HL-60 (cell line): ENCODE results near the gene GALNT9.
"Not testable (repeated sequence)": the region's sequence is repeated elsewhere in the genome, so short reads cannot be mapped to it uniquely, and the experiment has no call there.

Experiments used
- POLR2AphosphoS5 ChIP-seq: IDR thresholded peaks from 2 replicates; pipeline ENCODE4 v1.6.1; 2012; ENCODE audit warnings: low read depth
- TF ChIP-seq, protein P1 (sequence below): IDR thresholded peaks from one replicate; pipeline ENCODE4 v1.5.1; 2011; ENCODE audit warnings: low read length, control low read depth, inconsistent platforms; ENCODE audit not compliant: insufficient read depth

DNA sequence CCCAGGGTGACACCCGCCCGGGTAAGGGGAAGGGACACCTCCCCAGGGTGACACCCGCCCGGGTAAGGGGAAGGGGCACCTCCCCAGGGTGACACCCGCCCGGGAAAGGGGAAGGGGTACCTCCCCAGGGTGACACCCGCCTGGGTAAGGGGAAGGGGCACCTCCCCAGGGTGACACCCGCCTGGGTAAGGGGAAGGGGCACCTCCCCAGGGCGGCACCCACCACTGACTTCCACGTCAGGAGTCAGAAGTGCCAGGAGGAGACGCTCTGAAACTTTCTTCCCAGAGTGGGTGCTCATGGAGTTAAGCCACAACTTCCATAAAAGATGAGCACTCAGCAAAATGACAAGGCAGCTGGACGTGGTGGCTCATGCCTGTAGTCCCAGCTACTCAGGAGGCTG lies 109.6 kb downstream of the GALNT9 start:
- TF ChIP-seq, protein P1, sequence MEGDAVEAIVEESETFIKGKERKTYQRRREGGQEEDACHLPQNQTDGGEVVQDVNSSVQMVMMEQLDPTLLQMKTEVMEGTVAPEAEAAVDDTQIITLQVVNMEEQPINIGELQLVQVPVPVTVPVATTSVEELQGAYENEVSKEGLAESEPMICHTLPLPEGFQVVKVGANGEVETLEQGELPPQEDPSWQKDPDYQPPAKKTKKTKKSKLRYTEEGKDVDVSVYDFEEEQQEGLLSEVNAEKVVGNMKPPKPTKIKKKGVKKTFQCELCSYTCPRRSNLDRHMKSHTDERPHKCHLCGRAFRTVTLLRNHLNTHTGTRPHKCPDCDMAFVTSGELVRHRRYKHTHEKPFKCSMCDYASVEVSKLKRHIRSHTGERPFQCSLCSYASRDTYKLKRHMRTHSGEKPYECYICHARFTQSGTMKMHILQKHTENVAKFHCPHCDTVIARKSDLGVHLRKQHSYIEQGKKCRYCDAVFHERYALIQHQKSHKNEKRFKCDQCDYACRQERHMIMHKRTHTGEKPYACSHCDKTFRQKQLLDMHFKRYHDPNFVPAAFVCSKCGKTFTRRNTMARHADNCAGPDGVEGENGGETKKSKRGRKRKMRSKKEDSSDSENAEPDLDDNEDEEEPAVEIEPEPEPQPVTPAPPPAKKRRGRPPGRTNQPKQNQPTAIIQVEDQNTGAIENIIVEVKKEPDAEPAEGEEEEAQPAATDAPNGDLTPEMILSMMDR = not testable (repeated sequence)
- TF ChIP-seq POLR2AphosphoS5 = not testable (repeated sequence)
